AG04449 (cell line): Measurements from ENCODE around the gene GFOD1.

Experiments used
- CTCF ChIA-PET: fragments of 350-600 bp; formaldehyde crosslinking; extraction: SDS; loops from one replicate; lab custom pipeline; 2021; ENCODE audit warnings: antibody characterized with exemption; lab: Yijun Ruan, JAX
- POLR2A ChIA-PET: fragments of 400-600, 350-600 bp; formaldehyde crosslinking; extraction: SDS; loops from one replicate; lab custom pipeline; 2020; ENCODE audit warnings: antibody characterized with exemption, inconsistent platforms; lab: Yijun Ruan, JAX
- DNase-seq: peaks from one replicate; pipeline ENCODE4 v3.0.0-alpha.2; 2010; ENCODE audit warnings: low read depth, low spot score
- H3K4me3 ChIP-seq: 2 replicates; pipeline ENCODE4 v1.5.1; 2011; ENCODE audit warnings: low read depth, mild to moderate bottlenecking, control low read depth, low read length
- TF ChIP-seq, protein P1 (sequence below): IDR thresholded peaks from one replicate; pipeline ENCODE4 v1.5.1; 2011; ENCODE audit warnings: mild to moderate bottlenecking, moderate library complexity, low read length, control low read depth, inconsistent platforms; ENCODE audit not compliant: insufficient read depth; ENCODE audit errors: missing control alignments

Gene GFOD1

DNA sequence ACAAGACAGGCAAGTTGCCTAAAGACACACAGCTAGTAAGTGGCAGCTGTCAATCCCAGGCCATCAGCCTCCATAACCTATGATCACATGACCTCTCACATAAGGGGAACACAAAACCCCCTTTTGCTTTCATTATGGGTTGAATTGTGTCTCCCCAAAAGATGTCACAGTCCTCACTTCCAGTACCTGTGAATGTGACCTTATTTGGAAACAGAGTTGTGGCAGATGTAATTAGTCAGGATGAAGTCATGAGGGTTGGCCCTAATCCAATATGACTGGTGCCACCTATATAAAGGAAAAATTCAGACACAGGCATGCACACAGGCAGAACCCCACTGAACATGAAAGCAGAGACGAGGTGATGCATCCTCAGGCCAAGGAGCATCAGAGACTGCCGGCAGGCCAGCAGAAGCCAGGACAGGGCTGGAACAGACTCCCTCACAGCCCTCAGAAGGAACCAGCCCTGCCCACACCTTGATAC is 33.6 kb downstream of the GFOD1 start:
- no peak overlapping the region for H3K4me3 ChIP-seq
- ChIA-PET CTCF (interaction anchor here (0.8 to 1.2 kb wide), 2 partner anchors 14 to 121 kb away, joined by 3 read pairs; no protein-coding TSS in a partner anchor), POLR2A (interaction anchor here (0.6 to 0.7 kb wide), 2 partner anchors 14 to 83 kb away, joined by 3 to 4 read pairs; no protein-coding TSS in a partner anchor)
- DNase-seq: no peak
- TF ChIP-seq, protein P1, sequence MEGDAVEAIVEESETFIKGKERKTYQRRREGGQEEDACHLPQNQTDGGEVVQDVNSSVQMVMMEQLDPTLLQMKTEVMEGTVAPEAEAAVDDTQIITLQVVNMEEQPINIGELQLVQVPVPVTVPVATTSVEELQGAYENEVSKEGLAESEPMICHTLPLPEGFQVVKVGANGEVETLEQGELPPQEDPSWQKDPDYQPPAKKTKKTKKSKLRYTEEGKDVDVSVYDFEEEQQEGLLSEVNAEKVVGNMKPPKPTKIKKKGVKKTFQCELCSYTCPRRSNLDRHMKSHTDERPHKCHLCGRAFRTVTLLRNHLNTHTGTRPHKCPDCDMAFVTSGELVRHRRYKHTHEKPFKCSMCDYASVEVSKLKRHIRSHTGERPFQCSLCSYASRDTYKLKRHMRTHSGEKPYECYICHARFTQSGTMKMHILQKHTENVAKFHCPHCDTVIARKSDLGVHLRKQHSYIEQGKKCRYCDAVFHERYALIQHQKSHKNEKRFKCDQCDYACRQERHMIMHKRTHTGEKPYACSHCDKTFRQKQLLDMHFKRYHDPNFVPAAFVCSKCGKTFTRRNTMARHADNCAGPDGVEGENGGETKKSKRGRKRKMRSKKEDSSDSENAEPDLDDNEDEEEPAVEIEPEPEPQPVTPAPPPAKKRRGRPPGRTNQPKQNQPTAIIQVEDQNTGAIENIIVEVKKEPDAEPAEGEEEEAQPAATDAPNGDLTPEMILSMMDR: no peak

DNA sequence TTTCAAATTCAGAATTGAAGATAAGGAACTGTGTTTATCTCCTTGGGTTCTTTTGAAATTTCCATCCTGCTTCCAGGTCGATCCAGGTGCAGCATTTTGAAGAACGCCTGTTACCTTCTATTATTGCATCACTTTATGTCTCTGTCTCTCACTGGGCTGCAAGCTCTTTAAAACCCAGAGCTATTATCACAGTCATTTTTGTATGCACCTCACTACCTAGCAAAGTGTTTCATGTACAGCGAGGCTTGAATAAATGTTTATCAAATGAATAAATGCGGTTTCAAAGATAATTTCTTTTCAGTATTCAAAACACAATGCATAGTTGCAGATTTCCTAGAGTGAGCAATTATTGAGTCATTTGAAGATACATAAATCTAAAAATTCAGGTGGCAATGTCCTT is 34.2 kb downstream of the GFOD1 start:
- no peak for DNase-seq
- ChIA-PET CTCF (interaction anchor here (0.8 to 1.2 kb wide), 3 partner anchors 13 to 123 kb away, joined by 3 read pairs; no protein-coding TSS in a partner anchor), POLR2A (no interaction called here)
- no peak overlapping the region for H3K4me3 ChIP-seq
- TF ChIP-seq, protein P1: no peak

DNA sequence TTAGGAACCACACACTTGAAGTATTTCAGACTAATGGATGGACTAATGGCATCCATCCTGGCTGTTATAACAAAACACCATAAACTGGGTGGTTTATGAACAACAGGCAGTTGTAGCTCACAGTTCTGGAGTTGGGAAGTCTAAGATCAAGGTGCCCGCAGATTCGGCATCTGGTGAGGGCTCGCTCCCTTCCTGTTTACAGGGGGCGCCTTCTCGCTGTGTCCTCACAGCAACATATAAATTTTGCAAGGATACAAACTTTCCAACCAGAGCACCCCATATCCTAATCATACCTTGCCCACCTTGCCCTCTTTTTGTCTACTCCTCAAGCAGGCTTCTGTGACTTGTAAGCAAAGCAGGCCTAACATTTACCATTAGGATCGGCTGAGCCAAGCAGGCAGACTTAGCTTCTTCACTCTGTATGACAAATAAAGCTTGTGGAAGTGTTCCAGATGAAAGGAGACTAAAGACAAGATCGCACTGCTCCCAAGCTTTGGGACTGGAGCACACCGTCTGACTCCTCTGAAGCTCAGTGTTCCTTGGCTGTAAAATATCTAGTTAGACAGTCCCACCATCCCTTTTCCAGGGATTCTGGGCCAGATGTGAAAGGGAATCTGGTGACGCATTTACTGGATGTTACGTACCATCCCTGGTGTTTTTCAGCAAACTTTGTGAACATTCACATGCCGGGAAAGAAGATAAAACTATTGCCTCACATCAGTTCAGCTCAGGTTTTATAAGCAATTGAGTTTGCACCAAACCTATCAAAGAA is 34.9 kb downstream of the GFOD1 start:
- POLR2A ChIA-PET: no interaction called here
- no peak for DNase-seq
- TF ChIP-seq, protein P1: no peak
- CTCF ChIA-PET: interaction anchor here (0.9 kb wide), 1 partner anchor 122 kb away, joined by 3 read pairs; no protein-coding TSS in a partner anchor
- H3K4me3 ChIP-seq: no peak overlapping the region

DNA sequence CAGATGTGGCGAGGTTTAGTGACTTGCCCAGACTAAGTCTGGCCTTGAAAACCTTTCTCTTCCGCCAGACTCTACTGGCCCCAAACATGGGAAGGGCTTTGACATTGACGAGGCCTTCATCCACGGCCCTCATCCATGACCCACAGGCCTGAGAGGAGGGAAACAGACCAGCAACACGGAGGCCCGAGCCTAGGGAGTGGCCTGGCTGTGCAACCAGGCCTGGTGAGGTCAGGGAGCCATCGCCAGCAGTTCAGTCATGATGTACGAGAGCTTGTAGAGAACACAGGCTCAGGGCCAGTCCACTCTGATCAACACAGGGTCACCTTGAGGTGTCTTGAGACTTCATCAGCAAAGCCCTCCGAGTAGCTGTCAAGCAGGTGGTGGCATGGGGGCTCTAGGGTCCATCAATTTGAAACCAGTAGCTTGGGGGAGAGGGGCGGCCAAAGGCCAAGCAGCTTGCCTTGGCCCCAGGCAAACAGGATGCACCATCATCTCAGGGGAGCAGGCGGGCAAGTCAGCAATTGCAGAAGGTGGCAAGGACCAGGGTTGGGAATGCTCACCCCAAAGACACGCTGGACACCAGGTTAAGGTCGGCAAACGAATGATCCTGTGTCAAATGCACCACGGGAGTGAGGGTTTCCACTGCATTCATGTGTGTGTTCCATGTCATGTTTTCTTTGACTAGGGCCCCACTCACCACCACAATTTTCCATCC is 36.1 kb downstream of the GFOD1 start:
- TF ChIP-seq, protein P1: no peak
- no peak overlapping the region for H3K4me3 ChIP-seq
- ChIA-PET POLR2A (no interaction called here), CTCF (no interaction called here)
- DNase-seq: no peak

DNA sequence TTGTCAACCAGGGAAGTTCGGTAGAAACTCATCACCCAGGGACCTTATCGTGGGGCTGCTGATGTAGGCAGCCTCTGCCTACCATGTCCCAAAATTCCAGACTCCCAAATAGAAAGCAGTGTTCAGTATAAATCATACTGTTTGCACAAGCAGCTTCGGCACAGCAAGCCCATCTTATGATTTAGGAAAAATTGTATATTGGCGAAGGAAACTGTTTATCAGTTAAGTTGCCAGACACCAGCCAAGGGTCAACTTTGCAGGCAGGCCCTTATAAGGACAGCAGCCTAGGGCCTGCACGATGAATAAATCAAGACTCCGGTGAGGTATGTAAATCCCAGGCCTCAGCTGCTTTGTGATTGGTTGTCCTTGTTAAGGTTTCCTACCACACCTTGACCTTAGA is 36.8 kb downstream of the GFOD1 start:
- TF ChIP-seq, protein P1: no peak
- ChIA-PET CTCF (no interaction called here), POLR2A (no interaction called here)
- H3K4me3 ChIP-seq: no peak overlapping the region
- no peak for DNase-seq
